A673 (cell line): ENCODE measurements around the gene TMEM243. TPM values are rescaled to one million over a fixed set of nuclear protein-coding genes. Genes with fewer than 3 reads are reported as not detected.

Experiments
- BruUV-seq: library from RNA; stranded (reverse); fragments of 400-500 nt; replicated peaks from 2 replicates; lab custom pipeline; 2021; lab: Mats Ljungman, UMichigan
- CTCF ChIA-PET: fragments of 300-600 bp; sonication (Branson Sonifier 250); formaldehyde crosslinking; loops from one replicate; lab custom pipeline; 2022; ENCODE audit warnings: antibody characterized with exemption; lab: Charles Lee
- POLR2A ChIA-PET: fragments of 300-600 bp; sonication (Branson Sonifier 250); formaldehyde crosslinking; loops from one replicate; lab custom pipeline; 2022; ENCODE audit warnings: antibody characterized with exemption; ENCODE audit not compliant: low non-redundant PET; lab: Charles Lee
- DNase-seq: peaks from one replicate; pipeline ENCODE4 v3.0.0-alpha.2; 2015; ENCODE audit warnings: low spot score
- H3K27ac ChIP-seq: fragments of 200-600 bp; sonication (generic); 2 replicates; pipeline ENCODE4 v1.5.1; 2016; ENCODE audit warnings: mixed run types, low read depth, mild to moderate bottlenecking, mixed read lengths, antibody characterized with exemption, low read length; ENCODE audit not compliant: poor library complexity, severe bottlenecking
- H3K27me3 ChIP-seq: fragments of 200-600 bp; sonication (generic); replicated peaks from 2 replicates; pipeline ENCODE4 v1.6.1; 2017; ENCODE audit warnings: mixed run types, low read depth, mild to moderate bottlenecking, mixed read lengths, antibody characterized with exemption, low read length; ENCODE audit not compliant: insufficient read depth, poor library complexity
- H3K36me3 ChIP-seq: fragments of 200-600 bp; sonication (generic); 2 replicates; pipeline ENCODE4 v1.6.1; 2016; ENCODE audit warnings: mixed run types, mild to moderate bottlenecking, mixed read lengths, antibody characterized with exemption, low read length; ENCODE audit not compliant: insufficient read depth, poor library complexity, severe bottlenecking
- H3K4me1 ChIP-seq: fragments of 200-600 bp; sonication (generic); 2 replicates; pipeline ENCODE4 v1.6.1; 2017; ENCODE audit warnings: mixed run types, mild to moderate bottlenecking, mixed read lengths, antibody characterized with exemption, low read length; ENCODE audit not compliant: insufficient read depth, poor library complexity, severe bottlenecking
- H3K4me3 ChIP-seq: fragments of 200-600 bp; sonication (generic); 2 replicates; pipeline ENCODE4 v1.5.1; 2016; ENCODE audit warnings: low read depth, mixed run types, mild to moderate bottlenecking, mixed read lengths, low read length; ENCODE audit not compliant: poor library complexity, severe bottlenecking
- H3K9me3 ChIP-seq: fragments of 200-600 bp; sonication (generic); 2 replicates; pipeline ENCODE4 v1.6.1; 2016; ENCODE audit warnings: mixed run types, low read depth, mild to moderate bottlenecking, mixed read lengths, antibody characterized with exemption, low read length; ENCODE audit not compliant: poor library complexity, severe bottlenecking
- CTCF ChIP-seq: fragments of 300-800, 200-600 bp; sonication (generic); conservative IDR thresholded peaks from 2 replicates; pipeline ENCODE4 v1.5.1; 2017; ENCODE audit warnings: low read depth, mild to moderate bottlenecking, antibody characterized with exemption, low read length, moderate library complexity, mixed read lengths
- EZH2 ChIP-seq: fragments of 200-600 bp; sonication (generic); IDR thresholded peaks from 2 replicates; pipeline ENCODE4 v1.6.1; 2017; ENCODE audit warnings: borderline replicate concordance, low read depth, mild to moderate bottlenecking, mixed read lengths, antibody characterized with exemption, low read length; ENCODE audit not compliant: poor library complexity, severe bottlenecking
- intact Hi-C: fragments of 100-400 bp; cut with micrococcal nuclease; formaldehyde crosslinking; loops from one replicate; pipeline ENCODE4 v1.10.0; 2022; ENCODE audit not compliant: unreplicated experiment
- total RNA-seq: library from RNA; stranded (reverse); gene quantifications from 2 replicates; pipeline ENCODE4 v1.2.3, GENCODE V29; 2021

The TMEM243 gene
- total RNA-seq, 1 experiment from 2014 or later = 24.5 TPM

GRCh38 chr7:87202705-87203104, 16.8 kb downstream of the TMEM243 start:
- peaks cover 19% of the 10 kb centered on the region for H3K36me3 ChIP-seq
- DNase-seq = no peak
- ChIA-PET CTCF (no interaction called here), POLR2A (no interaction called here)
- no peak overlapping the region for H3K27ac ChIP-seq
- no peaks in the 10 kb centered on the region for H3K27me3 ChIP-seq
- no peak for TF ChIP-seq EZH2
- TF ChIP-seq CTCF = no peak
- peaks cover 19% of the 10 kb centered on the region for H3K9me3 ChIP-seq
- H3K4me1 ChIP-seq = no peaks in the 10 kb centered on the region
- intact Hi-C loops = no loop called here
- no TSS peak for BruUV-seq
- H3K4me3 ChIP-seq = no peak overlapping the region

GRCh38 chr7:87202208-87202607, 17.3 kb downstream of the TMEM243 start:
- Histone ChIP-seq H3K27ac (no peak overlapping the region), H3K4me3 (no peak overlapping the region), H3K36me3 (peaks cover 24% of the 10 kb centered on the region), H3K4me1 (no peaks in the 10 kb centered on the region), H3K9me3 (peaks cover 19% of the 10 kb centered on the region), H3K27me3 (no peaks in the 10 kb centered on the region)
- BruUV-seq = no TSS peak
- TF ChIP-seq EZH2 = no peak
- TF ChIP-seq CTCF = no peak
- DNase-seq = no peak
- ChIA-PET CTCF (no interaction called here), POLR2A (no interaction called here)
- intact Hi-C loops = no loop called here

- ChIA-PET POLR2A (no interaction called here), CTCF (no interaction called here)
- Histone ChIP-seq H3K4me3 (no peak overlapping the region), H3K4me1 (no peaks in the 10 kb centered on the region), H3K27me3 (no peaks in the 10 kb centered on the region), H3K27ac (no peak overlapping the region), H3K36me3 (peaks cover 40% of the 10 kb centered on the region), H3K9me3 (peaks cover 5% of the 10 kb centered on the region)
- BruUV-seq = no TSS peak
- no peak for TF ChIP-seq EZH2
- TF ChIP-seq CTCF = no peak
- intact Hi-C loops = no loop called here
- DNase-seq = no peak
Measured at GRCh38 chr7:87199700-87200450, 19.7 kb downstream of the TMEM243 start.
